NB4 (cell line): ENCODE data around the gene LMNA.

Experiments
- CTCF ChIP-seq: IDR thresholded peaks from one replicate; pipeline ENCODE4 v1.5.1; 2012; ENCODE audit warnings: low read depth, low read length
- MAX ChIP-seq: IDR thresholded peaks from 2 replicates; pipeline ENCODE4 v1.6.1; 2011; ENCODE audit warnings: low read depth, low read length
- POLR2A ChIP-seq: IDR thresholded peaks from 2 replicates; pipeline ENCODE4 v1.6.1; 2011; ENCODE audit warnings: mild to moderate bottlenecking; ENCODE audit not compliant: insufficient read length; ENCODE audit errors: extremely low read depth

GRCh38 chr1:156089704-156090103, 24.8 kb upstream of the LMNA start:
- TF ChIP-seq CTCF: no peak
- TF ChIP-seq POLR2A: no peak
- no peak for TF ChIP-seq MAX
